SK-N-SH treated with all-trans-retinoic acid at 6 μM for 48 hours (cell line): ENCODE measurements around the gene KRTAP20-4.

ENCODE experiments used
- ISL1 ChIP-seq: fragments of 250-450 bp; sonication (Bioruptor Pico); IDR thresholded peaks from 2 replicates; pipeline ENCODE4 v2.1.2; 2022; ENCODE audit warnings: mild to moderate bottlenecking, moderate library complexity
- RARB ChIP-seq: fragments of 250-450 bp; sonication (Bioruptor Pico); IDR thresholded peaks from 2 replicates; pipeline ENCODE4 v1.8.0; 2021; ENCODE audit warnings: mild to moderate bottlenecking, moderate library complexity
- ZFP30 ChIP-seq: fragments of 450-650 bp; formaldehyde crosslinking; IDR thresholded peaks from 2 replicates; pipeline ENCODE4 v1.5.0; 2022; ENCODE audit warnings: mild to moderate bottlenecking, moderate library complexity
- ZNF8 ChIP-seq: fragments of 450-650 bp; formaldehyde crosslinking; IDR thresholded peaks from 2 replicates; pipeline ENCODE4 v1.5.0; 2020; ENCODE audit warnings: mild to moderate bottlenecking, moderate library complexity
- TF ChIP-seq, protein P1 (sequence below): fragments of 250-450 bp; sonication (Bioruptor Pico); IDR thresholded peaks from 2 replicates; pipeline ENCODE4 v1.5.1; 2020; ENCODE audit warnings: low read depth, mild to moderate bottlenecking, moderate library complexity

DNA sequence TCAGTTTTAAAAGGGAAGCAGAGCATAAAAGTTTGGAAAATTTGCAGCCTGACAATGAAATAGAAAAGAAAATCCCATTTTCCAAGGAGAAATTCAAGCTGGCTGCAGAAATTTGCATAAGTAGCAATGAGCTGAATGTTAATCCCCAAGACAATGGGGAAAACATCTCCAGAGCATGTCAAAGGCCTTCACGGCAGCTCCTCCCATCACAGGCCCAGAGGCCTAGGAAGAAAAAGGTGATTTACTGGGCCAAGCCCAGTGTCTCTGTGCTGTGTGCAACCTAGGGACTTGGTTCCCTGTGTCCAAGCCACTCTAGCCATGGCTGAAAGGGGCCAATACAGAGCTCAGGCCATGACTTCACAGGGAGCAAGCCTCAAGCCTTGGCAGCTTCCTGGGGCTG is 48.3 kb downstream of the KRTAP20-4 start:
- TF ChIP-seq, protein P1, sequence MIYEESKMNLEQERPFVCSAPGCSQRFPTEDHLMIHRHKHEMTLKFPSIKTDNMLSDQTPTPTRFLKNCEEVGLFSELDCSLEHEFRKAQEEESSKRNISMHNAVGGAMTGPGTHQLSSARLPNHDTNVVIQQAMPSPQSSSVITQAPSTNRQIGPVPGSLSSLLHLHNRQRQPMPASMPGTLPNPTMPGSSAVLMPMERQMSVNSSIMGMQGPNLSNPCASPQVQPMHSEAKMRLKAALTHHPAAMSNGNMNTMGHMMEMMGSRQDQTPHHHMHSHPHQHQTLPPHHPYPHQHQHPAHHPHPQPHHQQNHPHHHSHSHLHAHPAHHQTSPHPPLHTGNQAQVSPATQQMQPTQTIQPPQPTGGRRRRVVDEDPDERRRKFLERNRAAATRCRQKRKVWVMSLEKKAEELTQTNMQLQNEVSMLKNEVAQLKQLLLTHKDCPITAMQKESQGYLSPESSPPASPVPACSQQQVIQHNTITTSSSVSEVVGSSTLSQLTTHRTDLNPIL (CRISPR knock-in tag) = no peak
- TF ChIP-seq RARB (CRISPR knock-in tag) (no peak), ZFP30 (no peak), ISL1 (CRISPR knock-in tag) (no peak), ZNF8 (no peak)
